ENCODE data around the gene TNFRSF21.
"Not testable (repeated sequence)": the region's sequence is repeated elsewhere in the genome, so short reads cannot be mapped to it uniquely, and the experiment has no call there.

TNFRSF21 gene

DNA sequence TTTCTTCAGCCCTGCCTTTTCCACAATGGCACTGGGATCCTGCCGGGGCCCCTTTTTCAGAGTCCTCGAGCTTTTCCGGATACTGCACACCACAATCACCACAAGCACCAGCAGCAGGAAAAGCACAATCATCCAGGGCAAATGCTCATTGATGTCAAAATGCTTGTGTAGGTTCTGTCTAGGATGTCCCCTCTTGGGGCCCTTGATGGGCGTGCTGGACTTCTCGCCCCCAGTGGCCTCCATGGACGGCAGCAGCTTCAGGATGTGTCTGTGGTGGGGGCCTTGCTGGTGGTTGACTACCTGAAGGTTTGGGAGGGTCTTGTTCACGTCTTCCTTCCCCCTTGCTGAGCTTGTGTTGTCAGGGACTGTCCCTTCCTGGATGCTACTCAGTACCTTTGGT is 25.7 kb downstream of the TNFRSF21 start:
- no peak for FAIRE-seq

DNA sequence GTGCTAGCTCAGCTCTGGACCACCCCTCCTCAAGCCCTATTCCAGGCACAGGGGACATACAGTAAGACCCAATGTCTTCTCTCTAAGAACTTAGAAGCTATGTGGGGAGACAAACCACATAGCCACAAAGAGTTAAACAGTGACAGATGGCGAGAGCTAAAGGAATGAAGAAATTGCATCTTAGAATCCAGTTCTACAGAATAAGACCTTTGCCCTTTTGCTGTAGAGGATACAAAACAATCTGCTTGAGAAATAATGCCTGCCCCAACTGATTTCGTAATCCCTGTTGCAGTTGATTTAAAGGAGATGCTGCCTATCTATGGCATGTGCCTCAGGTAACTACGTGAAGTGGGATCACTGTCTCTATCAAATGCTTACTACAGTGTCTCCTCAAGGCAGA is 31.2 kb downstream of the TNFRSF21 start:
- FAIRE-seq, result no peak

DNA sequence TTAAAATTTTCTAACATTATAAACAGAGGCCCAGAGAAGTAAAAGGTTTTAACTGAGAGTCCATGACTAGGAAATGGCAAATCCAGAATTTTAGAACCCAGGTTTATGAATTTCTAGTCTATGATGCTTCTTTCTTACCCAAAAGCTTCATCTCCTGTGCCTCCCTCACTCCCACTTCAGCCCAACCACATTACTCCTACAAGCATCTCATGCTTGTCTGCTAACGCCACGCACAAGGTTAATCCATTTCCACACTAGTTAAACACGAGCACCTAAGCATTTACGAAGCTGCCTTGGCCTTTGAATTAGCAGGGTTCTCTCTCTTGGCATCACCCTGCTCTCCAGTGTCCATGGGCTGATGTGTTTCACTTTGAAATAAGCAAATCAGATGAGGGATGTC is 32.0 kb downstream of the TNFRSF21 start:
- no peak for FAIRE-seq

DNA sequence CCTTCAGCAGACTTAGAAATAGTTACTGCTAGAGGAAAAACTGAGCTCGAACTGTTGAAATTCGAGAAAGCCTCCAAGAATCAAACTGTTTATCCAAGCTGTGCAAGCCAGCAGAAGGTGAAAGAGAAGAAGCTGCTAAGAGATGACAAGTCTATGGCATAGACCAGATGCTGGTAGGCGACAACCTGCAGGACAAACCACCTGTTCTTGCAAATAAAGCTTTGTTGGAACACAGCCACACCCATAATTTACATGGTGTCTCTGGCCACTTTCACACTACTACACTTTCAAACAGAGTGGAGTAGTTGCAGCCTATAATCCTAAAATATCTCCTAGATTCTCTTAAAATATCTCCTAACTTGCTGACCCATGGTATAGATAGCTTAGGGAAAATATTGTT is 33.3 kb downstream of the TNFRSF21 start:
- FAIRE-seq, result no peak

- no peak for FAIRE-seq
Measured at GRCh38 chr6:47275640-47276039, 34.1 kb downstream of the TNFRSF21 start.

DNA sequence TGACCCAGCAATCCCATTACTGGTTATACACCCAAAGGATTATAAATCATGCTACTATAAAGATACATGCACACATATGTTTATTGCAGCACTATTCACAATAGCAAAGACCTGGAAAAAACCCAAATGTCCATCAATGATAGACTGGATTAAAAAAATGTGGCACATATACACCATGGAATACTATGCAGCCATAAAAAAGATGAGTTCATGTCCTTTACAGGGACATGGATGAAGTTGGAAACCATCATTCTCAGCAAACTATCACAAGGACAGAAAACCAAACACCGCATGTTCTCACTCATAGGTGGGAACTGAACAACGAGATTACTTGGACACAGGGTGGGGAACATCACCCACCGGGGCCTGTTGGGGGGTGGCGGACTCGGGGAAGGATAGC is 34.6 kb downstream of the TNFRSF21 start:
- not testable (repeated sequence) for FAIRE-seq

GRCh38 chr6:47268572-47269187 is 41.0 kb downstream of the TNFRSF21 start:
- FAIRE-seq, result no peak

- FAIRE-seq, result no peak
Measured at GRCh38 chr6:47267301-47267700, 42.4 kb downstream of the TNFRSF21 start.

GRCh38 chr6:47265971-47266370 is 43.7 kb downstream of the TNFRSF21 start:
- FAIRE-seq, result no peak

GRCh38 chr6:47264775-47265184 is 44.9 kb downstream of the TNFRSF21 start:
- no peak for FAIRE-seq

- FAIRE-seq, result no peak
Measured at GRCh38 chr6:47263268-47263667, 46.4 kb downstream of the TNFRSF21 start.

DNA sequence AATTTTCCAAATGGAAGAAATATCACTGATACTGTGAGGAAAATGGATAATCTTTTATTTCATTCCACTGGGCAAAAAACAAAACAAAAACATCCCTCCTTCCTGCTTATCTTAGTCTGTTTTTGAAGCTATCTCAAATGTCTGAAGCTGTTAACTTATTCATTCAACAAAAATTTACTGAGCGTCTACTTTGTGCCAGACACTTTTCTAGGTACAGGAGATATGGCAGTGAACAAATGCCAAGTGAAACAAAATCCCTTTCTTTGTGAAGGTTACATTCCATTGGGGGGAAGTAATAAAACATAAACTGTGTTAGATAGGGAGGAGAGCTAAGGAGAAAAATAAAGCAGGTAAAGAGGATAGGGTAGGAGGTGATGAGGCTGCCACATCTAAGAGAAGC is 47.5 kb downstream of the TNFRSF21 start:
- FAIRE-seq, result no peak

DNA sequence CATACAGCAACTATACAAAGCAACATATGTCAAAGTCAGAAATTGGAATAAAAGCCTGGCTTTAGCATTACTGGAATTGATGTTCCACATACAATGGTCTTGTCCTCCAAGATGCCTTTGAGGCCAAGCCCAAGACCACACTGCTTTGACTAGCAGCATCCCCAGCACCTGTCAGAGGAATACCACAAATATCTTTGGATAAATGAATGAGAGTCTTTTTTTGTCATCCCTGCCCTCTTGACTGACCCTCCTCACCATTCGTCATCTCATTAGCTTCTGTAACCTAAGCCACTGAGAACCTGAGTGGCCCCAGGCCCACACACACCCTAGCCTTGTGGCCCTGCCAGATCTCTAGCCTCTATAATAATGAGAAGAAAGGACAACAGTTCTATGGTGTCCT is 48.5 kb downstream of the TNFRSF21 start:
- no peak for FAIRE-seq

DNA sequence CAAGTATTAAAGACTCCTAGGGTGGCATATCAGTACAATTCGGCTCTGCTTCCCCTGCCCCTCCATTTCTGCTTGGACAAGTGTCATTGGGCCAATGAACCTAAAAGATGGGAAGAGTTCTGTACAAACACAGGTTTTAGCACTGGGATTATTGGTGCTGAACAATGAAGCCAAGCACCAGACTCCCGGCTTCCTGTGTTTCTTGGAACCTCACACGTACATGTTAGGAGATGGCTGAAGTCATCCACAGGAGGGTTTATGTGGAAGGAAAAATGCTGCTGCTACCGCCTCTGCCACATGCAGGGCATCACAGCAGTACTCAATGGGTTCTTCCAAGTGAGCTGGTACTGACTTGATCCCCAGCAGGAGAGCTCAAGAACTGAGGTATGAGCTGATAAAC is 49.7 kb downstream of the TNFRSF21 start:
- FAIRE-seq, result no peak

GRCh38 chr6:47258724-47259347 is 50.9 kb downstream of the TNFRSF21 start:
- FAIRE-seq, result no peak

- no peak for FAIRE-seq
Measured at GRCh38 chr6:47256981-47257730, 52.5 kb downstream of the TNFRSF21 start.

GRCh38 chr6:47256361-47256760 is 53.3 kb downstream of the TNFRSF21 start:
- FAIRE-seq, result no peak

- no peak for FAIRE-seq
Measured at GRCh38 chr6:47254906-47255305, 54.8 kb downstream of the TNFRSF21 start.

DNA sequence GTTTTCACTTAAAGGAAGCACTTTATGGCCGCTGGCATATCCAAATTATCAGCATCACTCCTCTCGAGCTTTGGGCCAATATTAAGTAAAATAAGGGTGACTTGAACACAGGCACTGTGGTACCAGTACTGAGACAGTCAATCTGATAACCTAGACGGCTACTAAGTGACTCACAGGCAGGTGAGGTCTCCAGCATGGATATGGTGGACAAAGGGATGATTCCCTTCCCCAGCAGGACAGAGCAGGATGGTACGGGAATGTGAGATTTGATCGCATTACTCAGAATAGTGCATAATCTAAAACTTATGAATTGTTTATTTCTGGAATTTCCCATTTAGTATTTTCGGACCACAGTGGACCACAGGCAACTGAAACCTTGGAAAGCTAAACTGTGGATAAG is 55.7 kb downstream of the TNFRSF21 start:
- FAIRE-seq, result no peak

GRCh38 chr6:47253136-47253535 is 56.6 kb downstream of the TNFRSF21 start:
- no peak for FAIRE-seq

- no peak for FAIRE-seq
Measured at GRCh38 chr6:47252633-47253032, 57.1 kb downstream of the TNFRSF21 start.

GRCh38 chr6:47251396-47251795 is 58.3 kb downstream of the TNFRSF21 start:
- FAIRE-seq, result no peak

GRCh38 chr6:47250302-47250701 is 59.4 kb downstream of the TNFRSF21 start:
- no peak for FAIRE-seq

- no peak for FAIRE-seq
Measured at GRCh38 chr6:47248446-47248845, 61.3 kb downstream of the TNFRSF21 start.

Measured in G401.6 (cell line).